ENCODE data around the gene KCNJ5. TPM values are rescaled to one million over a fixed set of nuclear protein-coding genes. Genes with fewer than 3 reads are reported as not detected.

Gene KCNJ5
- polyA plus RNA-seq, 2 of the 4 experiments (the other 2 are of a cell fraction) = 0.04 TPM; not detected in 1

DNA sequence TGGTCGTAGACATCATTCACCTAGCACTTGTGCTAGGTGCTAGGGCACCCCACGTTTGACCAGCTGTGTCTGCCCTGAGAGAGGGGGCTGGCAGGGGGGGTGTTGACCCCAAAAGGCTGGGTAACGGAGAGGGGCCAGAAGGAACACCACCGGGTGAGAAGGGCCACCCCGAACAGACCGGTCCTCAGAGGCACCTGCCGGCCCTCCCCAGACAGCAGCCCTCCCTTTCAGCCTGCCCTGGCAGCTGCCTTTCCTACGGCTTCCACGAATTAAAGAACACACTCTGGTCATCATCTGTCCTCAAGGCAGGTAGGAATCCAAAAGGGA is 977 bp upstream of the KCNJ5 start:
- DNase-seq (ENCODE audit: low read depth in 1 of 2, low spot score in 1 of 2) (no peak), ATAC-seq (peak; percentile 37 to 60; a peak in 5 of 6 replicates), FAIRE-seq (no peak)
- CTCF ChIA-PET = interaction anchor here (1.2 to 6.3 kb wide), 3 partner anchors 16 to 68 kb away, joined by 3 to 46 read pairs (median 4); no protein-coding TSS in a partner anchor
- Histone ChIP-seq H3K4me2 (peak overlapping the region; percentile 97), H3K9me3 (no peaks in the 10 kb centered on the region), H3K27ac (peak overlapping the region in 1 of 2 experiments; percentile 37; a peak in 2 of 6 replicates), H3K4me1 (no peaks in the 10 kb centered on the region), H3K4me3 (peak overlapping the region; percentile 49)
- TF ChIP-seq, protein P1, sequence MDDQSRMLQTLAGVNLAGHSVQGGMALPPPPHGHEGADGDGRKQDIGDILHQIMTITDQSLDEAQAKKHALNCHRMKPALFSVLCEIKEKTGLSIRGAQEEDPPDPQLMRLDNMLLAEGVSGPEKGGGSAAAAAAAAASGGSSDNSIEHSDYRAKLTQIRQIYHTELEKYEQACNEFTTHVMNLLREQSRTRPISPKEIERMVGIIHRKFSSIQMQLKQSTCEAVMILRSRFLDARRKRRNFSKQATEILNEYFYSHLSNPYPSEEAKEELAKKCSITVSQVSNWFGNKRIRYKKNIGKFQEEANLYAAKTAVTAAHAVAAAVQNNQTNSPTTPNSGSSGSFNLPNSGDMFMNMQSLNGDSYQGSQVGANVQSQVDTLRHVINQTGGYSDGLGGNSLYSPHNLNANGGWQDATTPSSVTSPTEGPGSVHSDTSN (IDR thresholded peaks at IDR 0.05) = no peak
- TF ChIP-seq, protein P2, sequence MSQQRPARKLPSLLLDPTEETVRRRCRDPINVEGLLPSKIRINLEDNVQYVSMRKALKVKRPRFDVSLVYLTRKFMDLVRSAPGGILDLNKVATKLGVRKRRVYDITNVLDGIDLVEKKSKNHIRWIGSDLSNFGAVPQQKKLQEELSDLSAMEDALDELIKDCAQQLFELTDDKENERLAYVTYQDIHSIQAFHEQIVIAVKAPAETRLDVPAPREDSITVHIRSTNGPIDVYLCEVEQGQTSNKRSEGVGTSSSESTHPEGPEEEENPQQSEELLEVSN (IDR thresholded peaks at IDR 0.05; ENCODE audit: borderline replicate concordance, low read depth) = no peak
- TF ChIP-seq SMC3 (IDR thresholded peaks at IDR 0.05) (no peak), JUN (IDR thresholded peaks at IDR 0.05) (no peak)
- TF ChIP-seq, protein P3, sequence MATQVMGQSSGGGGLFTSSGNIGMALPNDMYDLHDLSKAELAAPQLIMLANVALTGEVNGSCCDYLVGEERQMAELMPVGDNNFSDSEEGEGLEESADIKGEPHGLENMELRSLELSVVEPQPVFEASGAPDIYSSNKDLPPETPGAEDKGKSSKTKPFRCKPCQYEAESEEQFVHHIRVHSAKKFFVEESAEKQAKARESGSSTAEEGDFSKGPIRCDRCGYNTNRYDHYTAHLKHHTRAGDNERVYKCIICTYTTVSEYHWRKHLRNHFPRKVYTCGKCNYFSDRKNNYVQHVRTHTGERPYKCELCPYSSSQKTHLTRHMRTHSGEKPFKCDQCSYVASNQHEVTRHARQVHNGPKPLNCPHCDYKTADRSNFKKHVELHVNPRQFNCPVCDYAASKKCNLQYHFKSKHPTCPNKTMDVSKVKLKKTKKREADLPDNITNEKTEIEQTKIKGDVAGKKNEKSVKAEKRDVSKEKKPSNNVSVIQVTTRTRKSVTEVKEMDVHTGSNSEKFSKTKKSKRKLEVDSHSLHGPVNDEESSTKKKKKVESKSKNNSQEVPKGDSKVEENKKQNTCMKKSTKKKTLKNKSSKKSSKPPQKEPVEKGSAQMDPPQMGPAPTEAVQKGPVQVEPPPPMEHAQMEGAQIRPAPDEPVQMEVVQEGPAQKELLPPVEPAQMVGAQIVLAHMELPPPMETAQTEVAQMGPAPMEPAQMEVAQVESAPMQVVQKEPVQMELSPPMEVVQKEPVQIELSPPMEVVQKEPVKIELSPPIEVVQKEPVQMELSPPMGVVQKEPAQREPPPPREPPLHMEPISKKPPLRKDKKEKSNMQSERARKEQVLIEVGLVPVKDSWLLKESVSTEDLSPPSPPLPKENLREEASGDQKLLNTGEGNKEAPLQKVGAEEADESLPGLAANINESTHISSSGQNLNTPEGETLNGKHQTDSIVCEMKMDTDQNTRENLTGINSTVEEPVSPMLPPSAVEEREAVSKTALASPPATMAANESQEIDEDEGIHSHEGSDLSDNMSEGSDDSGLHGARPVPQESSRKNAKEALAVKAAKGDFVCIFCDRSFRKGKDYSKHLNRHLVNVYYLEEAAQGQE (IDR thresholded peaks at IDR 0.05) = no peak
- TF ChIP-seq, protein P4, sequence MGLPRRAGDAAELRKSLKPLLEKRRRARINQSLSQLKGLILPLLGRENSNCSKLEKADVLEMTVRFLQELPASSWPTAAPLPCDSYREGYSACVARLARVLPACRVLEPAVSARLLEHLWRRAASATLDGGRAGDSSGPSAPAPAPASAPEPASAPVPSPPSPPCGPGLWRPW (IDR thresholded peaks at IDR 0.05) = no peak
- TF ChIP-seq, protein P5, sequence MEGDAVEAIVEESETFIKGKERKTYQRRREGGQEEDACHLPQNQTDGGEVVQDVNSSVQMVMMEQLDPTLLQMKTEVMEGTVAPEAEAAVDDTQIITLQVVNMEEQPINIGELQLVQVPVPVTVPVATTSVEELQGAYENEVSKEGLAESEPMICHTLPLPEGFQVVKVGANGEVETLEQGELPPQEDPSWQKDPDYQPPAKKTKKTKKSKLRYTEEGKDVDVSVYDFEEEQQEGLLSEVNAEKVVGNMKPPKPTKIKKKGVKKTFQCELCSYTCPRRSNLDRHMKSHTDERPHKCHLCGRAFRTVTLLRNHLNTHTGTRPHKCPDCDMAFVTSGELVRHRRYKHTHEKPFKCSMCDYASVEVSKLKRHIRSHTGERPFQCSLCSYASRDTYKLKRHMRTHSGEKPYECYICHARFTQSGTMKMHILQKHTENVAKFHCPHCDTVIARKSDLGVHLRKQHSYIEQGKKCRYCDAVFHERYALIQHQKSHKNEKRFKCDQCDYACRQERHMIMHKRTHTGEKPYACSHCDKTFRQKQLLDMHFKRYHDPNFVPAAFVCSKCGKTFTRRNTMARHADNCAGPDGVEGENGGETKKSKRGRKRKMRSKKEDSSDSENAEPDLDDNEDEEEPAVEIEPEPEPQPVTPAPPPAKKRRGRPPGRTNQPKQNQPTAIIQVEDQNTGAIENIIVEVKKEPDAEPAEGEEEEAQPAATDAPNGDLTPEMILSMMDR (IDR thresholded peaks at IDR 0.05) = no peak
- POLR2A ChIA-PET = no interaction called here
- 62% methylated on average over 5 of the region's 9 CpGs for WGBS (ENCODE audit: missing lambda C conversion rate)

DNA sequence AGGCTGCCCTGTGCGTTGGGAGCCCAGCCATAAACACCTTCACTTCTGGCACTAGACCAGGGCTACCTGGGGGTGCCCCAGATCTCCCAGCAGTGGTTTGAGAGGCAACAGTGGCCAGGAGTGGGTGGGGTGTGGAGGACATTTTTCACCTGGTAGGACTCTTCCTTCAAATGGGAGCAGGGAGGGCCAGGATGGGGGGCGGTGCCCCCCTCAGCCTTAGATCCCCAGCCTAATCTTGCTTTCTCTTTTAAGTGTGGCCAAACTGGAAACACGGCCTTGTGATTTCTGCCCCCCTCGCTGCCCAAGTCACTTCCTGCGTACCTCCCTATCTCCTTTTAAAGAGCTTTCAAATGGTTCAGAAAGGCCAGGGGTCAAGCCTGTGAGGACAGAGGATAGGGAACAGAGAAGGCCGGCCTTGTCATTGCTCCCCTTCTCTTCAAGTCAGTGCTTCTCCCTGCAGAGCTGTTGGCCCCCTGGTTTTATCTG is 800 bp downstream of the KCNJ5 start:
- no peak overlapping the region for H3K27ac ChIP-seq
- DNase-seq (ENCODE audit: low read depth in 1 of 2, low spot score in 1 of 2) (no peak), FAIRE-seq (no peak), ATAC-seq (no peak)
- ChIA-PET POLR2A (interaction anchor here (1.1 kb wide), 1 partner anchor 13 kb away, joined by 3 read pairs; no protein-coding TSS in a partner anchor), CTCF (interaction anchor here (1.4 to 6.3 kb wide), 2 partner anchors 66 to 720 kb away, joined by 4 to 46 read pairs; no protein-coding TSS in a partner anchor)
- no peak overlapping the region for H3K4me2 ChIP-seq
- no peaks in the 10 kb centered on the region for H3K4me1 ChIP-seq
- TF ChIP-seq, protein P6, sequence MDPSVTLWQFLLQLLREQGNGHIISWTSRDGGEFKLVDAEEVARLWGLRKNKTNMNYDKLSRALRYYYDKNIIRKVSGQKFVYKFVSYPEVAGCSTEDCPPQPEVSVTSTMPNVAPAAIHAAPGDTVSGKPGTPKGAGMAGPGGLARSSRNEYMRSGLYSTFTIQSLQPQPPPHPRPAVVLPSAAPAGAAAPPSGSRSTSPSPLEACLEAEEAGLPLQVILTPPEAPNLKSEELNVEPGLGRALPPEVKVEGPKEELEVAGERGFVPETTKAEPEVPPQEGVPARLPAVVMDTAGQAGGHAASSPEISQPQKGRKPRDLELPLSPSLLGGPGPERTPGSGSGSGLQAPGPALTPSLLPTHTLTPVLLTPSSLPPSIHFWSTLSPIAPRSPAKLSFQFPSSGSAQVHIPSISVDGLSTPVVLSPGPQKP (IDR thresholded peaks at IDR 0.05; ENCODE audit: low read depth, low read length) = no peak
- no peak for TF ChIP-seq BHLHE40 (IDR thresholded peaks at IDR 0.05; ENCODE audit: low read depth, low read length)
- TF ChIP-seq CBX8 (IDR thresholded peaks at IDR 0.05) = no peak
- TF ChIP-seq SMC3 (IDR thresholded peaks at IDR 0.05) = no peak
- TF ChIP-seq HDAC2 (IDR thresholded peaks at IDR 0.05) = no peak
- no peak for TF ChIP-seq EP300 (IDR thresholded peaks at IDR 0.05)
- TF ChIP-seq, protein P4 (IDR thresholded peaks at IDR 0.05) = no peak
- TF ChIP-seq, protein P7, sequence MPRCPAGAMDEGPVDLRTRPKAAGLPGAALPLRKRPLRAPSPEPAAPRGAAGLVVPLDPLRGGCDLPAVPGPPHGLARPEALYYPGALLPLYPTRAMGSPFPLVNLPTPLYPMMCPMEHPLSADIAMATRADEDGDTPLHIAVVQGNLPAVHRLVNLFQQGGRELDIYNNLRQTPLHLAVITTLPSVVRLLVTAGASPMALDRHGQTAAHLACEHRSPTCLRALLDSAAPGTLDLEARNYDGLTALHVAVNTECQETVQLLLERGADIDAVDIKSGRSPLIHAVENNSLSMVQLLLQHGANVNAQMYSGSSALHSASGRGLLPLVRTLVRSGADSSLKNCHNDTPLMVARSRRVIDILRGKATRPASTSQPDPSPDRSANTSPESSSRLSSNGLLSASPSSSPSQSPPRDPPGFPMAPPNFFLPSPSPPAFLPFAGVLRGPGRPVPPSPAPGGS (IDR thresholded peaks at IDR 0.05) = no peak
- TF ChIP-seq CEBPB (IDR thresholded peaks at IDR 0.05) = no peak
- no peak for TF ChIP-seq RCOR1 (IDR thresholded peaks at IDR 0.05; ENCODE audit: low read depth, low read length)
- no peaks in the 10 kb centered on the region for H3K9me3 ChIP-seq
- H3K4me3 ChIP-seq = no peak overlapping the region
- WGBS (ENCODE audit: missing lambda C conversion rate) = 75% methylated on average over 5 of the region's 6 CpGs

Data from A549 (cell line).